AG04450 (cell line): ENCODE measurements around the gene MED12L. TPM values are rescaled to one million over a fixed set of nuclear protein-coding genes. Genes with fewer than 3 reads are reported as not detected.

Source experiments
- CTCF ChIA-PET: fragments of 300-600, 350-600 bp; formaldehyde crosslinking; extraction: SDS; loops from one replicate; lab custom pipeline; 2022; ENCODE audit warnings: antibody characterized with exemption, inconsistent platforms; lab: Charles Lee
- POLR2A ChIA-PET: fragments of 350-600 bp; formaldehyde crosslinking; extraction: SDS; loops from one replicate; lab custom pipeline; 2021; ENCODE audit warnings: antibody characterized with exemption, inconsistent platforms; lab: Yijun Ruan, JAX
- DNase-seq: peaks from one replicate; pipeline ENCODE4 v3.0.0-alpha.2; 2011; ENCODE audit warnings: low read depth, low spot score
- H3K27ac ChIP-seq: one replicate; pipeline ENCODE4 v1.5.1; 2012; ENCODE audit warnings: low read depth, low read length, control low read depth
- H3K27me3 ChIP-seq: one replicate; pipeline ENCODE4 v1.6.0; 2012; ENCODE audit warnings: low read length; ENCODE audit not compliant: control insufficient read depth, insufficient read depth
- H3K4me3 ChIP-seq: 2 replicates; pipeline ENCODE4 v1.5.1; 2011; ENCODE audit warnings: mild to moderate bottlenecking, low read depth, low read length, control low read depth
- H3K9me3 ChIP-seq: 2 replicates; pipeline ENCODE4 v1.5.1; 2012; ENCODE audit warnings: low read length; ENCODE audit not compliant: control insufficient read depth, insufficient read depth
- polyA plus RNA-seq: library from polyadenylated mRNA; depleted of rRNA; stranded (reverse); fragments of >200 nt; gene quantifications from 2 replicates; pipeline ENCODE4 v1.2.3, GENCODE V29; 2011
- TF ChIP-seq, protein P1 (sequence below): IDR thresholded peaks from 2 replicates; pipeline ENCODE4 v1.5.1; 2011; ENCODE audit warnings: low read depth, low read length, control low read depth, inconsistent platforms

MED12L gene
- polyA plus RNA-seq, 1 experiment: 0.26 TPM

- Histone ChIP-seq H3K27ac (no peak overlapping the region), H3K9me3 (no peaks in the 10 kb centered on the region), H3K27me3 (no peaks in the 10 kb centered on the region), H3K4me3 (no peak overlapping the region)
- ChIA-PET POLR2A (no interaction called here), CTCF (interaction anchor here (1.2 to 1.7 kb wide), 2 partner anchors 31 to 183 kb away, joined by 4 read pairs; no protein-coding TSS in a partner anchor)
- TF ChIP-seq, protein P1, sequence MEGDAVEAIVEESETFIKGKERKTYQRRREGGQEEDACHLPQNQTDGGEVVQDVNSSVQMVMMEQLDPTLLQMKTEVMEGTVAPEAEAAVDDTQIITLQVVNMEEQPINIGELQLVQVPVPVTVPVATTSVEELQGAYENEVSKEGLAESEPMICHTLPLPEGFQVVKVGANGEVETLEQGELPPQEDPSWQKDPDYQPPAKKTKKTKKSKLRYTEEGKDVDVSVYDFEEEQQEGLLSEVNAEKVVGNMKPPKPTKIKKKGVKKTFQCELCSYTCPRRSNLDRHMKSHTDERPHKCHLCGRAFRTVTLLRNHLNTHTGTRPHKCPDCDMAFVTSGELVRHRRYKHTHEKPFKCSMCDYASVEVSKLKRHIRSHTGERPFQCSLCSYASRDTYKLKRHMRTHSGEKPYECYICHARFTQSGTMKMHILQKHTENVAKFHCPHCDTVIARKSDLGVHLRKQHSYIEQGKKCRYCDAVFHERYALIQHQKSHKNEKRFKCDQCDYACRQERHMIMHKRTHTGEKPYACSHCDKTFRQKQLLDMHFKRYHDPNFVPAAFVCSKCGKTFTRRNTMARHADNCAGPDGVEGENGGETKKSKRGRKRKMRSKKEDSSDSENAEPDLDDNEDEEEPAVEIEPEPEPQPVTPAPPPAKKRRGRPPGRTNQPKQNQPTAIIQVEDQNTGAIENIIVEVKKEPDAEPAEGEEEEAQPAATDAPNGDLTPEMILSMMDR: no peak
- DNase-seq: no peak
Measured at GRCh38 chr3:151410891-151411559, 325.6 kb downstream of the MED12L start.

GRCh38 chr3:151412989-151413388, 327.5 kb downstream of the MED12L start:
- Histone ChIP-seq H3K27ac (no peak overlapping the region), H3K27me3 (no peaks in the 10 kb centered on the region), H3K4me3 (no peak overlapping the region), H3K9me3 (no peaks in the 10 kb centered on the region)
- ChIA-PET CTCF (interaction anchor here (1.2 kb wide), 1 partner anchor 11 kb away, joined by 3 read pairs; no protein-coding TSS in a partner anchor), POLR2A (no interaction called here)
- DNase-seq: no peak
- TF ChIP-seq, protein P1: no peak

DNA sequence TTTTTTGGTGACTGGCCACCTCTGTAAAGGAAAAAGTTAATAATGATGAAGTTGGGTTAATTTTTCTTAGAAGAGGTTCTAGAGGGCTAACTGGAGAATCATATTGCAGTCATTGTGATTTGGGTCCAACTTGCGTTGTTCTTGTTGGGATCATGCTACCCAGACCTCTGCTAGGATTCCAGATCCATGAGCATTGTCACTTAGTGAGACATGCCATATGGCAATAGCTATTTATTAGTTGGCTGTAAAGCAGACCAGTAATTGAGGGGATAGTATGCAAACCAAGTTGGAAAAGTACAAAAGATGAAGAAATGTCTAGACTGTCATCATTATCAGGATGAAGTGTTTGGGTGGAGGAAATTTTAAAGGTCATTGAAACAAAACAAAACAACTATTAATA, 329.8 kb downstream of the MED12L start:
- H3K27ac ChIP-seq: no peak overlapping the region
- H3K9me3 ChIP-seq: no peaks in the 10 kb centered on the region
- DNase-seq: no peak
- CTCF ChIA-PET: no interaction called here
- no peaks in the 10 kb centered on the region for H3K27me3 ChIP-seq
- TF ChIP-seq, protein P1: no peak
- POLR2A ChIA-PET: no interaction called here
- H3K4me3 ChIP-seq: no peak overlapping the region

DNA sequence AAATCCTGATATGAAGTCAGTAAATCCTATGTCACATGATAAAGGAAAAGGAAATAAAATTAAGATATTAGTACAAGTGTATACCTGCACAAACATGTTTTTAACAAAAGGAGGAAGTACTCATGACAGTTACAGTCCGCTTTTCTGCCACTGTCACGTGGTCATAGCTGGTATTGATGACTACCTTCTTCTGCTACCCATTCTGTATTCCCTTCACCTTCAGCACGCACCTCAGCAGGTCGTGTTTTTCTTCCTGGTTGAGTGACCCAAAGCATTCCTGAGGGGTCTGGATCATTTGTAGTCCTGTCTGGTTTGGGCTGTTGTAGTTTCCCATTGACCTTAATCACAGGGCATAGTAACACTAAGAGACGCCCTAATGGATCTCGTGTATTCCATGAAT, 334.3 kb downstream of the MED12L start:
- Histone ChIP-seq H3K4me3 (no peak overlapping the region), H3K27me3 (no peaks in the 10 kb centered on the region), H3K27ac (no peak overlapping the region), H3K9me3 (no peaks in the 10 kb centered on the region; the same call in 1 of the 2 replicates)
- no peak for DNase-seq
- TF ChIP-seq, protein P1: no peak
- ChIA-PET CTCF (no interaction called here), POLR2A (no interaction called here)

DNA sequence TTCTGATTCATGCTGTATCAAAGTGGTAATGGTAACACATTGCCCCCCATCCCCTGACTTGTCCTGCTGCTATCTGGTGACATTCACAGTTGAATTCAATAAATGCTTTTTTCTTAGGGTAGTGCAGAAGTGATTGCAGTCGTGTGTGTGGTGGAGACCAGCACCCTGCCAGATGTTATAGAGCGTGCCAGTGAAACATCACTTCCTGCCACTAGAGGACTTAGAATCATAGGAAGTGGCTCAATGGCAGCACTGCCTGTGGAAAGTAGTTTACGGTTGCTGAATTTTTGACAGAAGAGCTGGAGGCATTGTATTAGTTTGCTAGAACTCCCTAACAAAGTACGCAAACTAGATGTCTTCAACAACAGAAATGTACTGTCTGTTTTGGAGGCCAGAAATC, 336.5 kb downstream of the MED12L start:
- no peak overlapping the region for H3K4me3 ChIP-seq
- no peaks in the 10 kb centered on the region for H3K27me3 ChIP-seq
- ChIA-PET CTCF (interaction anchor here (2.0 kb wide), 1 partner anchor 18 kb away, joined by 5 read pairs; no protein-coding TSS in a partner anchor), POLR2A (no interaction called here)
- no peaks in the 10 kb centered on the region; the same call in 1 of the 2 replicates for H3K9me3 ChIP-seq
- TF ChIP-seq, protein P1: no peak; the same call in 1 of the 2 replicates
- DNase-seq: no peak
- H3K27ac ChIP-seq: no peak overlapping the region
